ENCODE measurements around the gene SNX13.

- TF ChIP-seq CTCF (IDR thresholded peaks at IDR 0.05) = no peak
- TF ChIP-seq EZH2 (IDR thresholded peaks at IDR 0.05; ENCODE audit: borderline replicate concordance, insufficient read depth, low read depth, low read length, poor library complexity, severe bottlenecking) = no peak
These were observed 18.4 kb downstream of the SNX13 start for GRCh38 chr7:17921857-17922416.
